Duodenal mucosa (tissue), 2 donors: ENCODE results near the gene SCG2.

ENCODE experiments used
- H3K27ac ChIP-seq: one replicate; pipeline ENCODE4 v1.7.0; 2013; ENCODE audit warnings: low read depth, low read length
- H3K27me3 ChIP-seq, 2 donors: one replicate each; pipeline ENCODE4 v1.7.0; 2013; ENCODE audit warnings: low read length in 2 of 2, control low read depth in 1 of 2; ENCODE audit not compliant: insufficient read depth in 2 of 2, control insufficient read depth in 1 of 2
- H3K36me3 ChIP-seq, 2 donors: one replicate each; pipeline ENCODE4 v1.7.0; 2013; ENCODE audit warnings: low read length in 2 of 2, control low read depth in 1 of 2; ENCODE audit not compliant: insufficient read depth in 2 of 2, control insufficient read depth in 1 of 2
- H3K4me1 ChIP-seq, 2 donors: one replicate each; pipeline ENCODE4 v1.7.0; 2013; ENCODE audit warnings: low read length in 2 of 2, control low read depth in 1 of 2; ENCODE audit not compliant: insufficient read depth in 2 of 2, control insufficient read depth in 1 of 2
- H3K4me3 ChIP-seq, 2 donors: one replicate each; pipeline ENCODE4 v1.7.0; 2013; ENCODE audit warnings: low read length in 2 of 2, low read depth in 1 of 2
- H3K9ac ChIP-seq, 2 donors: one replicate each; pipeline ENCODE4 v1.7.0; 2013; ENCODE audit warnings: low read length in 2 of 2, low read depth in 1 of 2
- H3K9me3 ChIP-seq, 2 donors: one replicate each; pipeline ENCODE4 v1.7.0; 2013; ENCODE audit warnings: low read length in 2 of 2, control low read depth in 1 of 2; ENCODE audit not compliant: control insufficient read depth in 1 of 2

SCG2 gene

GRCh38 chr2:223612501-223612900 lies 10.3 kb upstream of the SCG2 start:
- H3K4me3 ChIP-seq, result peak overlapping the region; percentile 19 to 46

GRCh38 chr2:223611061-223611460 lies 8.9 kb upstream of the SCG2 start:
- Histone ChIP-seq H3K27ac (no peak overlapping the region), H3K9ac (no peak overlapping the region), H3K27me3 (peaks cover 7 to 12% of the 10 kb centered on the region in 2 donors)

More at GRCh38 chr2:223612501-223612900, 10.3 kb upstream of the SCG2 start:
- Histone ChIP-seq H3K36me3 (no peaks in the 10 kb centered on the region), H3K27ac (no peak overlapping the region), H3K9me3 (no peaks in the 10 kb centered on the region), H3K9ac (no peak overlapping the region), H3K27me3 (peaks cover 7 to 12% of the 10 kb centered on the region in 2 donors), H3K4me1 (peaks cover 0 to 10% of the 10 kb centered on the region in 2 donors)

GRCh38 chr2:223607476-223607875 lies 5.3 kb upstream of the SCG2 start:
- Histone ChIP-seq H3K36me3 (no peaks in the 10 kb centered on the region), H3K9me3 (no peaks in the 10 kb centered on the region), H3K4me1 (peaks cover 0 to under 1% of the 10 kb centered on the region in 2 donors), H3K9ac (no peak overlapping the region), H3K27ac (no peak overlapping the region), H3K4me3 (no peak overlapping the region), H3K27me3 (peaks cover 0 to under 1% of the 10 kb centered on the region in 2 donors)

More at GRCh38 chr2:223611061-223611460, 8.9 kb upstream of the SCG2 start:
- Histone ChIP-seq H3K4me3 (no peak overlapping the region), H3K4me1 (peaks cover 0 to 10% of the 10 kb centered on the region in 2 donors), H3K9me3 (no peaks in the 10 kb centered on the region), H3K36me3 (no peaks in the 10 kb centered on the region)

GRCh38 chr2:223606946-223607345 lies 4.8 kb upstream of the SCG2 start:
- Histone ChIP-seq H3K36me3 (no peaks in the 10 kb centered on the region), H3K9me3 (no peaks in the 10 kb centered on the region)

GRCh38 chr2:223604231-223604630 lies 2.1 kb upstream of the SCG2 start:
- Histone ChIP-seq H3K4me1 (no peaks in the 10 kb centered on the region), H3K9me3 (no peaks in the 10 kb centered on the region), H3K27me3 (no peaks in the 10 kb centered on the region), H3K36me3 (no peaks in the 10 kb centered on the region), H3K4me3 (no peak overlapping the region), H3K9ac (no peak overlapping the region), H3K27ac (no peak overlapping the region)

More at GRCh38 chr2:223606946-223607345, 4.8 kb upstream of the SCG2 start:
- Histone ChIP-seq H3K4me1 (no peaks in the 10 kb centered on the region), H3K27me3 (no peaks in the 10 kb centered on the region), H3K27ac (no peak overlapping the region), H3K4me3 (no peak overlapping the region), H3K9ac (no peak overlapping the region)

DNA sequence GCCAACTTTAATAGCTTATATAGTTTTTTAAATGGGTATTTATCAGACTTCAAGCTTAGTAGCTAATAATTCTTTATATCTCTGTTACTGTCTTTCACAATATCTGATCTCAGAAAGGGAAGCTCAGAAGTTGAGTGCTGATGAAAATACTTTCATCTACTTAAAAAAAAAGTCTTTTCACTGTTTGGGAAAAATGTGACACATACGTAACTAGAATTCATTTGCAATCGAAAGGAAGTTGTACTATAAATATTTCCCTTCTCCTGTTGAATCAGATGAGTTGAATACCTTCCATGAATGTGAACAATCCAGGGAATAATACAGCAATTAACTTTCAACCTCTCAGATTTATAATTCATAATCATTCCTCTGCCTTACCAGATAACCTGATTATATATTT lies 811 bp upstream of the SCG2 start:
- Histone ChIP-seq H3K4me3 (no peak overlapping the region), H3K27ac (no peak overlapping the region), H3K27me3 (no peaks in the 10 kb centered on the region), H3K9ac (no peak overlapping the region), H3K36me3 (no peaks in the 10 kb centered on the region), H3K4me1 (no peaks in the 10 kb centered on the region), H3K9me3 (no peaks in the 10 kb centered on the region)

DNA sequence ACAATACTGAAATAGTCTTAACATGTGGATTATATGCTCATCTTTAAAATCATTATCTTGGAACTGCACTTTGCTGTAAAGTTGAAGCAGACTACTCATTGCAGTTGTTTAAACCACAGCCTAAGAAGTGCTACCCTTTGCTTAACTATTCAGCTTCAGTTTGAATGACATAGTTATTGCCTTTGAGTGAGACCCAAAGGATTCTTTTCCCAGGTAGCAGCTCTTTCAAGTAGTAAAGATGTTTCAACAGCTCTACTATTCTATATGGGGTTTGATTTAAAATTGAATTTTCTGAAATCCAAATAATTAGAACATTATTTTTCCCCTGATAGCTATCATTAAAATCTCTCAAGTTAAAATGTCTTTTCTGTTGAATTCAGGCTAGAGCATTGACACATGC lies 1.1 kb downstream of the SCG2 start:
- Histone ChIP-seq H3K4me3 (no peak overlapping the region), H3K27ac (no peak overlapping the region), H3K36me3 (no peaks in the 10 kb centered on the region), H3K9me3 (no peaks in the 10 kb centered on the region), H3K4me1 (no peaks in the 10 kb centered on the region), H3K27me3 (no peaks in the 10 kb centered on the region), H3K9ac (no peak overlapping the region)

DNA sequence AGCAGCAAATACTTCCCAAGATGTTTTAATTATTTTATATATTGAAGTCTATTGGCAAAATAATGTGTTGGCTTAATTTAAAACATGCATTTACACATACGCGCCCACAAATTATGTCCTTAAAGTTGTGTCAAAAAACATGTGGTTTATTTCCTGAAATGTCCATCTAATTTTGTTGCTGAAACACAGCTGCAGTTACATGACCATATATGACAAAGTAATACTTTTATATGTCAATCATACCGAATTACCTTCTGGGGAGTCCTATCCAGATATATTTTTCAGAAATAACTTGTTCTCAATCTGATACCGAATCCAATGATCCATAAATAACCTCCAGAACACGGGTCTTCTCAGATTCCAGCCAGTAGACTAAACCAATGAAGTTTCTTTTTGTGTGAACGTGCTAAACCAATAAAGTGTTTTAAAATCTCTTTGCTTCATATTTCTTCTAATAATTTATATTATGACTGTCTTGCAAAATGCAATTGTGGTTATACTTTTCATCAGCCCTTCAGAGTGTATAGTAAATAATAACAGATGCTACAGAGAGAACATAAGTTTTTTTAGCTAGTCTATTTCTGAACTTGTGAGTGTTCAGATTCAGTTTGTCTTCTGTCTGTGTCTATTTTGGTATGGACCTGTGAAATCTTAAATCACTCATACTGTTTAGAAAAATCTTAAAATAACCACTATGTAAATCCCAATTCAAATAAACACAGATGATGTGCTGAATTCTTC lies 2.4 kb downstream of the SCG2 start:
- Histone ChIP-seq H3K27ac (no peak overlapping the region), H3K36me3 (no peaks in the 10 kb centered on the region), H3K9me3 (no peaks in the 10 kb centered on the region), H3K4me3 (no peak overlapping the region), H3K27me3 (no peaks in the 10 kb centered on the region), H3K4me1 (no peaks in the 10 kb centered on the region), H3K9ac (no peak overlapping the region)

- no peaks in the 10 kb centered on the region for H3K36me3 ChIP-seq
- H3K9me3 ChIP-seq, result no peaks in the 10 kb centered on the region
- no peak overlapping the region for H3K4me3 ChIP-seq
- H3K4me1 ChIP-seq, result no peaks in the 10 kb centered on the region
- H3K27me3 ChIP-seq, result no peaks in the 10 kb centered on the region
- no peak overlapping the region for H3K27ac ChIP-seq
- no peak overlapping the region for H3K9ac ChIP-seq
Measured at GRCh38 chr2:223598994-223599639, 3.0 kb downstream of the SCG2 start.

GRCh38 chr2:223597076-223597475 lies 5.1 kb downstream of the SCG2 start:
- no peak overlapping the region for H3K27ac ChIP-seq
- H3K36me3 ChIP-seq, result no peaks in the 10 kb centered on the region
- H3K4me1 ChIP-seq, result no peaks in the 10 kb centered on the region
- no peaks in the 10 kb centered on the region for H3K9me3 ChIP-seq
- no peak overlapping the region for H3K9ac ChIP-seq
- H3K4me3 ChIP-seq, result no peak overlapping the region
- H3K27me3 ChIP-seq, result no peaks in the 10 kb centered on the region
